ENCODE data around the gene UST. TPM values are rescaled to one million over a fixed set of nuclear protein-coding genes. Genes with fewer than 3 reads are reported as not detected.

UST gene
- total RNA-seq, 1 donor from 2014 or later, result 5.2 TPM

DNA sequence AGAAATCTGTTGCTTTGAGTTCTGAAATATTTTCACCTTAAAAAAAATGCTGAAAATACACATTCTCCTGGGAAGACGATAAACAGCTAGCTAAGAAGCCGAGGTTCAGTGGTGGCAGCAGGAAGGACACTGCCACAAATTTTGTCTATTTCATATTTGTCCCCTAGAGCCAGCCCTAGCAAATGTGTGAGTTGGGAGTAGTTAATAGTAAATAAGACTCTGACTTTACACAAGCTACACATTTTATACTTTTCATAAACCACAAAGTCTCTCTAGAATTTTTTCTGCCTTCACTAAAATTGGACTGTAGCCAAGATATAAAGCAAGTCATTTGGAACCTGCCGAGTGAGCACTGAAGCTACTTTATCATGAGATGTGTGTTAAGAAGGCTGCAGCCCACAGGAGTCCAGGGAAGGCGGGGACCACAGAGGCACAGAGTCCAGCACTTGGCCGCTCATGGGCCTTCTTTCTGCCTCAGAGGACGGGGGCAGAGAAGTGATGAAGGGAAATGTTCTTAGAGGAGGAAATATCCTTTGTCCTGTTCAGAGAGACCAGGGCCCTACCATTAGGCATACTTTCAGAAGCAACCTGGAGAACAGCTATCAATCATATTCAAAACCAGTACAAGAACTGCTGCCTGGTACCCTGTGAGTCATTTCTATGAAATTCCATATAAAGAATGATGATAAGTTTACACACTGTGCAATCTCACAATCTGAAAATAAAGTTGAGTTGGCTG lies 329.0 kb downstream of the UST start:
- TF ChIP-seq, protein P1, sequence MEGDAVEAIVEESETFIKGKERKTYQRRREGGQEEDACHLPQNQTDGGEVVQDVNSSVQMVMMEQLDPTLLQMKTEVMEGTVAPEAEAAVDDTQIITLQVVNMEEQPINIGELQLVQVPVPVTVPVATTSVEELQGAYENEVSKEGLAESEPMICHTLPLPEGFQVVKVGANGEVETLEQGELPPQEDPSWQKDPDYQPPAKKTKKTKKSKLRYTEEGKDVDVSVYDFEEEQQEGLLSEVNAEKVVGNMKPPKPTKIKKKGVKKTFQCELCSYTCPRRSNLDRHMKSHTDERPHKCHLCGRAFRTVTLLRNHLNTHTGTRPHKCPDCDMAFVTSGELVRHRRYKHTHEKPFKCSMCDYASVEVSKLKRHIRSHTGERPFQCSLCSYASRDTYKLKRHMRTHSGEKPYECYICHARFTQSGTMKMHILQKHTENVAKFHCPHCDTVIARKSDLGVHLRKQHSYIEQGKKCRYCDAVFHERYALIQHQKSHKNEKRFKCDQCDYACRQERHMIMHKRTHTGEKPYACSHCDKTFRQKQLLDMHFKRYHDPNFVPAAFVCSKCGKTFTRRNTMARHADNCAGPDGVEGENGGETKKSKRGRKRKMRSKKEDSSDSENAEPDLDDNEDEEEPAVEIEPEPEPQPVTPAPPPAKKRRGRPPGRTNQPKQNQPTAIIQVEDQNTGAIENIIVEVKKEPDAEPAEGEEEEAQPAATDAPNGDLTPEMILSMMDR (IDR thresholded peaks at IDR 0.05; ENCODE audit: insufficient read depth, low read length, poor library complexity, severe bottlenecking), result no peak
- DNase-seq (ENCODE audit: low read depth), result no peak

DNA sequence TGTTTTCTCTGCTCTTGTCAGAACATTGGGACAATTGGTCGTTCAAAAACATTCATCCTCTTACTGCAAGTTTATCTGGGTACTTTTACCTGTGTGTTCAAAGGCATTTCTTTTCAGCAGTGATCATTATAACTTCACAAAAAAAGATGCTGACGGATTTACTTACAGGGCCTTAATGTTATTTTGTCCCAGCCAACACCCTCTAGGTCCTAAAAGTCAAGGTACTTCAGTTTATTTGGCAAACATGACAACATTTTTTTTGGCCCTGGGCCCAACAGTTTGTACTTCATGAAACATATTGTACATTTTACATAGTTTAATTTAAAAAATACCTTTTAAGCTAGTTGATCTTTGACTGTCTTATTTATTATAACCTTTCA lies 329.5 kb downstream of the UST start:
- Histone ChIP-seq H3K4me3 (ENCODE audit: low read depth, low read length) (no peak overlapping the region), H3K27me3 (ENCODE audit: control insufficient read depth, insufficient read depth, low read length) (no peaks in the 10 kb centered on the region), H3K36me3 (ENCODE audit: control insufficient read depth, insufficient read depth, low read length) (no peaks in the 10 kb centered on the region)
- DNase-seq (ENCODE audit: low read depth), result no peak
- TF ChIP-seq, protein P1 (IDR thresholded peaks at IDR 0.05; ENCODE audit: insufficient read depth, low read length, poor library complexity, severe bottlenecking), result no peak

More for the DNA sequence above, 329.0 kb downstream of the UST start:
- H3K27me3 ChIP-seq (ENCODE audit: control insufficient read depth, insufficient read depth, low read length), result no peaks in the 10 kb centered on the region
- H3K4me3 ChIP-seq (ENCODE audit: low read depth, low read length), result no peak overlapping the region
- H3K36me3 ChIP-seq (ENCODE audit: control insufficient read depth, insufficient read depth, low read length), result no peaks in the 10 kb centered on the region

DNA sequence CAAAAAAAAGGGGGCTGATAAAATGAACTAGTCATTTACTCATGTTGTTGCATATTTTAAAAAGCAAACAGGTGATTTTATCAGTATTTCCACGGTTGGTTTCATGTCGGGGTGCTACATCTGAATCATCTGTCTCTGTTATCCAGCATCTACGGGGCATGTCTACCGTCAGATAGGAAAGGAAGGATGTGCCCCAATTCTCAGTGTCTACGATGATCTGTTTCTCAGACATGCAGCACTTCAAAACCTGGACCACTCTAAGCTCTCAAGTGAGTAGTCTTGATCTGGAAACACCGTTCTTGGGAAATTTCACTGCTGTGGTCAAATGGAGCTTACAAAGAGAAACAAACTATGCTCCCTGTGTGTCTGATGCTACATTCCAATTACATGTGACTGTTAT lies 330.4 kb downstream of the UST start:
- Histone ChIP-seq H3K27me3 (ENCODE audit: control insufficient read depth, insufficient read depth, low read length) (no peaks in the 10 kb centered on the region), H3K4me3 (ENCODE audit: low read depth, low read length) (no peak overlapping the region), H3K36me3 (ENCODE audit: control insufficient read depth, insufficient read depth, low read length) (no peaks in the 10 kb centered on the region)
- TF ChIP-seq, protein P1 (IDR thresholded peaks at IDR 0.05; ENCODE audit: insufficient read depth, low read length, poor library complexity, severe bottlenecking), result no peak
- DNase-seq (ENCODE audit: low read depth), result no peak

DNA sequence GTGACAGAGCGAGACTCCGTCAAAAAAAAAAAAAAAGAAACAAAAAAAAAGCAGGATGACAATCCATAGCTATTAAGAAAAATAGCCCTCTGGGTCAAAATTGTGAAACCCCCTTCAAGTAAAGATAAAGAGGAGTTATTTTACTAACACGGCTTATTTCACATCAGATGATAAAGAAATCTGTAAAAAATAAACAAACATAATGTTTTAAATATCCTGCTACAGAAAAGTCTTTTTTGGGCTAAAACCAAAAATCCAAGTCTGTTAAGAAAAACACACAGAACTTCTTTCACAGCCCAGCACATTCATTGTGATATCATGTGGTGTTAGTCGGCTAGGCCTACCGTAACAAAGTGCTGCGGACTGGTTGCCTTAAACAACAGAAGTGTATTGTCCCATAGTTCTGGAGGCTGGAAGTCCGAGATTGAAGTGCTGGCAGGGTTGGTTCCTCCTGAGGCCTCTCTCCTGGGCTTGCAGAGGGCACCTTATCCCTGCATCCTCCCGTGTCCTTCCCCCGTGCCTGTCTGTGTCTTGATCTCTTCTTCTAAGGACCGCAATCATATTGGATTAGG lies 331.5 kb downstream of the UST start:
- no peak for DNase-seq (ENCODE audit: low read depth)
- Histone ChIP-seq H3K27me3 (ENCODE audit: control insufficient read depth, insufficient read depth, low read length) (no peaks in the 10 kb centered on the region), H3K4me3 (ENCODE audit: low read depth, low read length) (no peak overlapping the region), H3K36me3 (ENCODE audit: control insufficient read depth, insufficient read depth, low read length) (no peaks in the 10 kb centered on the region)
- TF ChIP-seq, protein P1 (IDR thresholded peaks at IDR 0.05; ENCODE audit: insufficient read depth, low read length, poor library complexity, severe bottlenecking), result no peak

DNA sequence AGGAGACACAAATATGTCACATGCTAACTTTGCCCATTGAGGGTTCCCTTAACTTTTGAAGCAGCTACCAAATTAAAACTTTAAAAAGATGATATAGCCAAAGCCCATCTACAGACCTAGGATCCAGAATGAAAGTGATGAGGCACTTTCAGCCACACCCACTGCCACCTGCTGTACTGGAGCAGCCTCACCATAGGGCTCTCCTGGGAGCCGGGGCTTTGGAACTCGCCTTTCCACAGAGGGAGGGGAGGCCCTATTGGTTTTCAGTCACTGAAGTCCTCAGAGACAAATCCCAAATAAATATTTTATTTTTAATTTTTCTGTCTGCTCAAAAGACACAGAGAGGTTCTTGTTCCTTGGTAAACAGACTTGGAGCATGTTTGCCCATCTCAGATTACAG lies 332.6 kb downstream of the UST start:
- peaks cover 2% of the 10 kb centered on the region for H3K27me3 ChIP-seq (ENCODE audit: control insufficient read depth, insufficient read depth, low read length)
- DNase-seq (ENCODE audit: low read depth), result no peak
- TF ChIP-seq, protein P1 (IDR thresholded peaks at IDR 0.05; ENCODE audit: insufficient read depth, low read length, poor library complexity, severe bottlenecking), result no peak
- H3K4me3 ChIP-seq (ENCODE audit: low read depth, low read length), result no peak overlapping the region
- H3K36me3 ChIP-seq (ENCODE audit: control insufficient read depth, insufficient read depth, low read length), result no peaks in the 10 kb centered on the region
